Stimulated activated CD8-positive, alpha-beta memory T cell treated with anti-CD3 and anti-CD28 coated beads, Interleukin-15, amount 100 ng/mL, for 4 hours (primary cell): ENCODE measurements around the gene FMNL2.

Experiments
- DNase-seq, 2 donors: peaks; one replicate each; pipeline ENCODE4 v3.0.0-alpha.2; 2020; ENCODE audit warnings: low read depth in 2 of 2

Gene FMNL2

GRCh38 chr2:152339556-152340286 lies 4.7 kb downstream of the FMNL2 start:
- no peak for DNase-seq

GRCh38 chr2:152342259-152343046 lies 7.5 kb downstream of the FMNL2 start:
- no peak for DNase-seq

GRCh38 chr2:152343426-152343825 lies 8.5 kb downstream of the FMNL2 start:
- no peak for DNase-seq

GRCh38 chr2:152344579-152345195 lies 9.7 kb downstream of the FMNL2 start:
- no peak for DNase-seq

- no peak for DNase-seq
Observed at GRCh38 chr2:152347076-152347475, 12.1 kb downstream of the FMNL2 start.

GRCh38 chr2:152348388-152348787 lies 13.4 kb downstream of the FMNL2 start:
- DNase-seq: no peak

GRCh38 chr2:152349416-152349815 lies 14.4 kb downstream of the FMNL2 start:
- no peak for DNase-seq

GRCh38 chr2:152350155-152350679 lies 15.2 kb downstream of the FMNL2 start:
- no peak for DNase-seq

- DNase-seq: no peak
Observed at GRCh38 chr2:152352616-152353015, 17.6 kb downstream of the FMNL2 start.

GRCh38 chr2:152353364-152353763 lies 18.4 kb downstream of the FMNL2 start:
- no peak for DNase-seq

GRCh38 chr2:152354069-152354755 lies 19.2 kb downstream of the FMNL2 start:
- DNase-seq: no peak

- DNase-seq: no peak
Observed at GRCh38 chr2:152354909-152355308, 19.9 kb downstream of the FMNL2 start.

- no peak for DNase-seq
Observed at GRCh38 chr2:152355409-152355831, 20.4 kb downstream of the FMNL2 start.

GRCh38 chr2:152359573-152360363 lies 24.8 kb downstream of the FMNL2 start:
- no peak for DNase-seq

GRCh38 chr2:152363936-152364335 lies 29.0 kb downstream of the FMNL2 start:
- no peak for DNase-seq

- no peak for DNase-seq
Observed at GRCh38 chr2:152367547-152368390, 32.8 kb downstream of the FMNL2 start.

- no peak for DNase-seq
Observed at GRCh38 chr2:152369176-152369860, 34.3 kb downstream of the FMNL2 start.

GRCh38 chr2:152370783-152371182 lies 35.8 kb downstream of the FMNL2 start:
- DNase-seq: no peak

- no peak for DNase-seq
Observed at GRCh38 chr2:152372438-152372984, 37.5 kb downstream of the FMNL2 start.
